CD4-positive, alpha-beta T cell treated with Interleukin-10 for 1 hour (primary cell): ENCODE measurements around the gene WBP4.
"Not testable (repeated sequence)": the region's sequence is repeated elsewhere in the genome, so short reads cannot be mapped to it uniquely, and the experiment has no call there.

Experiments used
- DNase-seq: peaks from one replicate; pipeline ENCODE4 v3.0.0-alpha.2; 2020

WBP4 gene

DNA sequence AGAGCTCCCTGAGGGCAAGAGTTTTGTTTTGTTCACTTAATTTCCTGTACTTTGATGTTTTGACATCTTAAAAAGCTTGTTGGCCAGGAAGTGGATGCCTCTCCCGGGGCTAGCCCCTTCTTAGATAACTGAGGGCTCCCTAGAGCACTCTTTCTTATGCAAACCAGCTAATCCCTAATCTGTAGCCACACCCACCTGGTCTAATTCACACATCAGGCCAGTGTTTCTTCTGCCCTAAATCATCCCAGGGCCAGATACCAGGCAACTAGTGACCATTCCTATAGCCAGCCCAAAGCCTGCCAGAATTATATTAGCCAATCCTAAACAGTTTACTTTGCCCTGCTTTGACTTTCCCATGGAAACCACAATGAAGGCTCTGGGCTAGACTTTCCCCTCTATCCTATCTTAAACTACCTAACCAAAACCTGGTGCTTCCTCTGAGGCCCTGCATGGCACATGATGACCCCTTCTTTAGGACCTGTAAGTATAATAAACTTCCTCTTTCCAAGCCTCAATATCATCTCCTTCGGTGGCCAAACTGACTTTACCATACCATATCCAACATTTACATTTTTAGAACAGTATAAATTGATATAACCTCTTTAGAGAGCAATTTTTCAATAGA is 24.8 kb downstream of the WBP4 start:
- no peak for DNase-seq

- DNase-seq: not testable (repeated sequence)
These were observed 34.4 kb downstream of the WBP4 start for GRCh38 chr13:41095681-41096080.

GRCh38 chr13:41098761-41099160 is 37.5 kb downstream of the WBP4 start:
- DNase-seq: no peak

- no peak for DNase-seq
These were observed 38.7 kb downstream of the WBP4 start for GRCh38 chr13:41099986-41100385.

GRCh38 chr13:41107104-41107571 is 45.8 kb downstream of the WBP4 start:
- no peak for DNase-seq

- no peak for DNase-seq
These were observed 46.3 kb downstream of the WBP4 start for GRCh38 chr13:41107584-41108014.

GRCh38 chr13:41111454-41111853 is 50.1 kb downstream of the WBP4 start:
- DNase-seq: no peak

DNA sequence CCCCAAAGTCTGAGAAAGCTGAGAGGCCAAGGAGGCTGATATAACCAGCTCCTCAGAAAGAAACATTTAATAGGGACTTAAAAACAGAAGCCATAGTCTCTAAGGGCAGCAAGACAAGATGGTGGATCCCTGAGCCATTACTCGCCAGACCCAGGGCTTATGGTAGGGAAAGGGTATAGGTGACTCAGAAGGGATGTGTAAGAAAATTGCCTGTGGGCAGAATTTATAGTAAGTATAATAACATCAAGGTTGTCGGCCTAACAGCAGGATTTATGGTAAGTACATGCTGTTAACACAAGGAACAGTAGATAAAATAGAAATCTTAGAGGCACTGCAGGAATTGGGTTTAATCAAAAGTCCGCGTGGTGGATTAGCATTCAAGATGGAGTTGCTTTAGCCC is 56.6 kb downstream of the WBP4 start:
- no peak for DNase-seq

GRCh38 chr13:41122838-41123237 is 61.5 kb downstream of the WBP4 start:
- DNase-seq: peak; percentile 42

- DNase-seq: no peak
These were observed 66.4 kb downstream of the WBP4 start for GRCh38 chr13:41127701-41128100.

DNA sequence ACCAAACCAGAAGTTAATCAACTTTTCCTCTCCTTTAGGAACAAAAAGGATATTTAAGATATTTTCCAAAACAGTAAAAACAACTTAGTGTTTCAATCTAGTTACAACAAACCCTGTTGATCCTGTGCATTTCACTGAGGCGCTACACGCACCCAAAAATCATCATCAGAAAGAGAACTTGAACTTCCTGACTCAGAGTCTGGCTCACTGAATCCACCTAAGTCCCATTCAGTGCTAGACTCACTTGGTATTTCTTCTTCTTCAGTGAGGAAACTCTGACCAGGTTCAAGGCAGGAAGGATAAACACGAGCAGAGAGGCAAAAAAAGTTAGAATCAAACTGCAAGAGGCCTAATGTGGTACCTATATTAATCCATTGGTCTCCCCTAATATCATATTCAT is 69.0 kb downstream of the WBP4 start:
- no peak for DNase-seq

DNA sequence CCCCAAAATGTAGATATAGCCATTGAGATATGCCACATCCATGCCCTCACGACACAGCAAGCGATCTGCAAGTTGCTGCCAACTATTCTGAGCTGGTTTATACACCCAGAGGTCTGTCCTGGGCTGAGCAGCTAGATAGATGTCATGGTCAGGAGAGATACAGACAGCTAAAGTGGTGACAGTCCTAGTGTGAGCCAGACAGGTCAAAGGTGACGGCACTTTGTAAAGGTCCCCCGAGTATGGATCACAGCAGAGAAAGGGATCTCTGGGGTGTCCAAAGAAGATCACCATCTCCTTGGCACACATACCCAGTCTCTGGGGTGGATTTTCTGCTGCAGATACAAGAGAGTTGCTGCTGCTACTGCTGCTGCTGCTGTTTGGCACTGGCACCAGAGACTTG is 69.9 kb downstream of the WBP4 start:
- not testable (repeated sequence) for DNase-seq

- DNase-seq: not testable (repeated sequence)
These were observed 70.6 kb downstream of the WBP4 start for GRCh38 chr13:41131660-41132511.

- DNase-seq: peak; percentile 94
These were observed 71.3 kb downstream of the WBP4 start, which contains the start of gene KBTBD6 for GRCh38 chr13:41132512-41133152. Gene KBTBD6 (minus strand): TSS chr13:41132802. CDS start chr13:41132511, 291 bp downstream.
